Measurements from ENCODE around the gene NXF1. TPM values are rescaled to one million over a fixed set of nuclear protein-coding genes. Genes with fewer than 3 reads are reported as not detected.

Gene NXF1
- total RNA-seq, 1 donor from 2014 or later, result 93.2 TPM

- TF ChIP-seq, protein P1, sequence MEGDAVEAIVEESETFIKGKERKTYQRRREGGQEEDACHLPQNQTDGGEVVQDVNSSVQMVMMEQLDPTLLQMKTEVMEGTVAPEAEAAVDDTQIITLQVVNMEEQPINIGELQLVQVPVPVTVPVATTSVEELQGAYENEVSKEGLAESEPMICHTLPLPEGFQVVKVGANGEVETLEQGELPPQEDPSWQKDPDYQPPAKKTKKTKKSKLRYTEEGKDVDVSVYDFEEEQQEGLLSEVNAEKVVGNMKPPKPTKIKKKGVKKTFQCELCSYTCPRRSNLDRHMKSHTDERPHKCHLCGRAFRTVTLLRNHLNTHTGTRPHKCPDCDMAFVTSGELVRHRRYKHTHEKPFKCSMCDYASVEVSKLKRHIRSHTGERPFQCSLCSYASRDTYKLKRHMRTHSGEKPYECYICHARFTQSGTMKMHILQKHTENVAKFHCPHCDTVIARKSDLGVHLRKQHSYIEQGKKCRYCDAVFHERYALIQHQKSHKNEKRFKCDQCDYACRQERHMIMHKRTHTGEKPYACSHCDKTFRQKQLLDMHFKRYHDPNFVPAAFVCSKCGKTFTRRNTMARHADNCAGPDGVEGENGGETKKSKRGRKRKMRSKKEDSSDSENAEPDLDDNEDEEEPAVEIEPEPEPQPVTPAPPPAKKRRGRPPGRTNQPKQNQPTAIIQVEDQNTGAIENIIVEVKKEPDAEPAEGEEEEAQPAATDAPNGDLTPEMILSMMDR (IDR thresholded peaks at IDR 0.05), result no peak
- no peak overlapping the region for H3K27ac ChIP-seq
- no peak for ATAC-seq
- H3K9me3 ChIP-seq, result no peaks in the 10 kb centered on the region
- DNase-seq, result no peak
- intact Hi-C loops (cut with DNase I), result no loop called here
- peaks cover 57% of the 10 kb centered on the region for H3K4me1 ChIP-seq
- H3K36me3 ChIP-seq, result peaks cover 57% of the 10 kb centered on the region
- H3K4me3 ChIP-seq, result no peak overlapping the region
- H3K27me3 ChIP-seq (ENCODE audit: low read depth), result no peaks in the 10 kb centered on the region
Measured at GRCh38 chr11:62788991-62789390, 16.2 kb downstream of the NXF1 start.

DNA sequence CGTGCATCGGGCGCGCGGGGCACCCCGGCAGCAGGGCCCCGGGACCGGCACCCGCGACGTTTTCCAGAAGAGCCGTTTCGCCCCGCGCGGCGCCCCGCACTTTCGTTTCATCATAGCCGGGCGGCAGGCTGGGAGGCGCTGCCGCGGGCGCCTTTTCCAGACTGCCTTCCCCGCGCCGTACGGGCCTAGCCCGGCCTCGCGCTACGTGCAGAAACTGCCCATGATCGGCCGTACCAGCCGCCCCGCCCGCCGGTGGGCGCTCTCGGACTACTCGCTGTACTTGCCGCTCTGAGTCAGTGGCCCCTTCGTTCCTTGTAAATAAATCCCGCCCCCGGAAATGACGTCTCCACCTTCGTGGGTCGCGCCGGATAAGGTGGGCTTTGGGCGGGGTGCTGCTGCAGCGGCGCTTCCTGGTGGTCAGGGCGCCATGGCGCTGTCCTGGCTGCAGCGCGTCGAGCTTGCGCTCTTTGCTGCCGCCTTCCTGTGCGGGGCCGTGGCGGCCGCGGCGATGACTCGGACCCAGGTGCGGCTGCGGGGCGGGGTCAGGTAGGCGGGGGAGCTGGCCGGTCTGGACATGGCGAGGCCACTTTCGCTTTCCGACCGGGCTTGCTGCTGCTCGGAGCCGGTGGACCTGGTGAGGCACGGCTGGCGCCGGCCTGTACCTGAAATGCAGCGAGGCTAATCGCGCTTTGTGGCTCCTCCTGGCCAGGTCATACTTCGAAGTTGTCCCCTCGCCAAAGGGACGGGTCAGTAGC, 18.1 kb downstream of the NXF1 start, which contains the start of gene TMEM179B:
Gene TMEM179B (plus strand): TSS at position 398 of the 755 bp plus-strand sequence. CDS start 30 bp downstream, at position 428.
- TF ChIP-seq, protein P1 (IDR thresholded peaks at IDR 0.05), result peak; percentile 34
- Histone ChIP-seq H3K4me1 (peaks cover 50% of the 10 kb centered on the region), H3K36me3 (peaks cover 48% of the 10 kb centered on the region), H3K4me3 (peak within 1 kb of the TSS; percentile 79), H3K27me3 (ENCODE audit: low read depth) (no peaks in the 10 kb centered on the region), H3K27ac (peak within 1 kb of the TSS; percentile 96), H3K9me3 (no peaks in the 10 kb centered on the region)
- intact Hi-C loops (cut with DNase I), result no loop called here
- peak; percentile 93 to 95 for ATAC-seq
- DNase-seq, result peak; percentile 99

DNA sequence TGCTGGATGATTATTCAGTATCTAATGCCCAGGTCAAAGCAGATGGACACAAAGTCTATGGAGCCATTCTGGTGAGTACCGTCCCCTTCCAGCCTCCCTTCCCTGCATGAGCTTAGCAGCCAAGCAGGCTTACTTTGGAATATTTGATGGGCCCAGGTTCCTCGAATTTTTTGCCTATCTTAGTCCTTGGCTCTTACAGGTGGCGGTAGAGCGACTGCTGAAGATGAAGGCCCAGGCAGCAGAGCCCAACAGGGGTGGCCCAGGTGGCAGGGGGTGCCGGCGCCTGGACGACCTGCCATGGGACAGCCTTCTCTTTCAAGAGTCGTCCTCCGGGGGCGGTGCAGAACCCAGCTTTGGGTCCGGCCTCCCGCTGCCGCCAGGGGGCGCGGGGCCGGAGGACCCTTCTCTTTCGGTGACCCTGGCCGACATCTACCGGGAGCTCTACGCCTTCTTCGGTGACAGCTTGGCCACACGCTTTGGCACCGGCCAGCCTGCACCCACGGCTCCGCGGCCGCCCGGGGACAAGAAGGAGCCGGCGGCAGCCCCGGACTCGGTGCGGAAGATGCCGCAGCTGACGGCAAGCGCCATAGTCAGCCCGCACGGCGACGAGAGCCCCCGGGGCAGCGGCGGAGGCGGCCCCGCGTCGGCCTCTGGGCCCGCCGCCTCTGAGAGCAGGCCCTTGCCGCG, 18.8 kb downstream of the NXF1 start:
- H3K27ac ChIP-seq, result peak overlapping the region; percentile 96
- H3K36me3 ChIP-seq, result peaks cover 52% of the 10 kb centered on the region
- H3K27me3 ChIP-seq (ENCODE audit: low read depth), result no peaks in the 10 kb centered on the region
- DNase-seq (peak; percentile 93), ATAC-seq (peak; percentile 90 to 92)
- peak overlapping the region; percentile 79 for H3K4me3 ChIP-seq
- intact Hi-C loops (cut with DNase I), result no loop called here
- TF ChIP-seq, protein P1 (IDR thresholded peaks at IDR 0.05), result peak; percentile 92
- H3K4me1 ChIP-seq, result peaks cover 46% of the 10 kb centered on the region
- no peaks in the 10 kb centered on the region for H3K9me3 ChIP-seq

DNA sequence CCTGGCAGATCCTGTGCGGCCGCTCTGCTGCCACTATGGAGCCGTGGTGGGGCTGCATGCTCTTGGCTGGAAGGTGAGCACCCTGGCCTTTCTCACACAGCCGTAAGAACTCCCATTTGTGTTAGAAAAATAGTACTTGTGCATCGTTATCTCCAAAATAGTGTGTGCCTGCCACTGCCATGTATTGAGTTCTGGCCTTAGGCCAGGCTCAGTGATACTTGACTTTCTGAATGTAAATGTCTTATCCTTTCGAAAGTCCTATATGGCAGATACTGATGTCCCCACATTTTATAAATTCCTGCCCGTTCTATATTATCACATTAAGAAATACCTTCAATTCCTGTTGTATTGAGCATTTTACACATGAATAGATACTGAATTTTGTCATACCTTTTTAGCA, 22.5 kb downstream of the NXF1 start:
- Histone ChIP-seq H3K9me3 (no peaks in the 10 kb centered on the region), H3K27ac (no peak overlapping the region), H3K27me3 (ENCODE audit: low read depth) (no peaks in the 10 kb centered on the region), H3K36me3 (peaks cover 51% of the 10 kb centered on the region), H3K4me1 (peaks cover 10% of the 10 kb centered on the region), H3K4me3 (no peak overlapping the region)
- no peak for ATAC-seq
- TF ChIP-seq, protein P1 (IDR thresholded peaks at IDR 0.05), result no peak
- no peak for DNase-seq
- intact Hi-C loops (cut with DNase I), result no loop called here

DNA sequence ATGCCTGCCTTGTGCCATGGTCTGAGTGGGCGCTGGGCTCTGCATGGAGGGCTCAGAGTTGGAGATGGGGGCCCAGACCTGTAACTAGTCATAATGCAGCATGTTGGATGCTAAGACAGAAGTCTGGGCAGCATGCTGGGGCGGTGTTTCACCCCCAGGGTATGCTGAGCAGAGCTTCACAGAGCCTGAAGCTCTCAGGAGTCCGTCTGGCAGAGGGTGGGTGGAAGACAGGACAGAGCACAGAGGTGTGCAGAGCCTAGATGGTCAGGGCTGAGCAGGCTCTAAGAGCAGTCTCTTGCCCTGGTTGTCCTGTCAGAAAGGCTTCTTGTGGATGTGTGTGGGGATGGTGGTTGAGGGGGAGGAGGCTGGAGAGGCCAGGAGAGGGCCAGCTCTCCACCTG, 26.8 kb downstream of the NXF1 start:
- TF ChIP-seq, protein P1 (IDR thresholded peaks at IDR 0.05), result no peak
- H3K36me3 ChIP-seq, result peaks cover 61% of the 10 kb centered on the region
- H3K27me3 ChIP-seq (ENCODE audit: low read depth), result no peaks in the 10 kb centered on the region
- no peak overlapping the region for H3K4me3 ChIP-seq
- no peaks in the 10 kb centered on the region for H3K9me3 ChIP-seq
- no peaks in the 10 kb centered on the region for H3K4me1 ChIP-seq
- no peak for DNase-seq
- no peak overlapping the region for H3K27ac ChIP-seq
- ATAC-seq, result no peak
- intact Hi-C loops (cut with DNase I), result no loop called here

Data from lower lobe of right lung (tissue), 2 donors.